GM21737 (cell line): ENCODE measurements around the gene GIMAP7.
"Not testable (repeated sequence)": the region's sequence is repeated elsewhere in the genome, so short reads cannot be mapped to it uniquely, and the experiment has no call there.

ENCODE experiments used
- ATAC-seq: cut with Tn5 transposase; IDR thresholded peaks from one replicate; pipeline ENCODE4 v1.9.1; 2021; ENCODE audit warnings: mild to moderate bottlenecking, moderate library complexity; ENCODE audit not compliant: unreplicated experiment

Gene GIMAP7

GRCh38 chr7:150511048-150511447 lies 3.6 kb upstream of the GIMAP7 start:
- no peak for ATAC-seq

GRCh38 chr7:150513758-150514157 lies 914 bp upstream of the GIMAP7 start:
- no peak for ATAC-seq

GRCh38 chr7:150515248-150516147 lies 826 bp downstream of the GIMAP7 start:
- ATAC-seq: no peak

- ATAC-seq: no peak
Observed at GRCh38 chr7:150516956-150517745, 2.5 kb downstream of the GIMAP7 start.

- ATAC-seq: no peak
Observed at GRCh38 chr7:150519310-150519709, 4.6 kb downstream of the GIMAP7 start.

- no peak for ATAC-seq
Observed at GRCh38 chr7:150520145-150520544, 5.5 kb downstream of the GIMAP7 start.

- not testable (repeated sequence) for ATAC-seq
Observed at GRCh38 chr7:150522931-150523330, 8.3 kb downstream of the GIMAP7 start.

GRCh38 chr7:150524018-150524417 lies 9.3 kb downstream of the GIMAP7 start:
- ATAC-seq: no peak

- ATAC-seq: no peak
Observed at GRCh38 chr7:150531704-150532103, 17.0 kb downstream of the GIMAP7 start.

GRCh38 chr7:150538259-150538658 lies 23.6 kb downstream of the GIMAP7 start:
- ATAC-seq: no peak

- no peak for ATAC-seq
Observed at GRCh38 chr7:150553163-150553562, 38.5 kb downstream of the GIMAP7 start.

- ATAC-seq: no peak
Observed at GRCh38 chr7:150556521-150557138, 42.0 kb downstream of the GIMAP7 start.

- ATAC-seq: no peak
Observed at GRCh38 chr7:150560486-150560885, 45.8 kb downstream of the GIMAP7 start.

- ATAC-seq: no peak
Observed at GRCh38 chr7:150562919-150563318, 48.2 kb downstream of the GIMAP7 start.

GRCh38 chr7:150564006-150564405 lies 49.3 kb downstream of the GIMAP7 start:
- no peak for ATAC-seq

- ATAC-seq: no peak
Observed at GRCh38 chr7:150564566-150564965, 49.9 kb downstream of the GIMAP7 start.

- no peak for ATAC-seq
Observed at GRCh38 chr7:150565239-150565638, 50.6 kb downstream of the GIMAP7 start.

GRCh38 chr7:150566123-150566522 lies 51.5 kb downstream of the GIMAP7 start:
- no peak for ATAC-seq

GRCh38 chr7:150566572-150566971 lies 51.9 kb downstream of the GIMAP7 start:
- no peak for ATAC-seq

- ATAC-seq: no peak
Observed at GRCh38 chr7:150567169-150567568, 52.5 kb downstream of the GIMAP7 start, which contains the start of gene GIMAP4. GIMAP4 (plus strand) TSS chr7:150567390; CDS start chr7:150569902, 2,512 bp downstream.

GRCh38 chr7:150567871-150568301 lies 53.2 kb downstream of the GIMAP7 start:
- ATAC-seq: no peak
